Ectodermal cell (in vitro differentiated cells): ENCODE results near the gene ZP2.
A peak's percentile ranks its signal among the peaks of the same experiment; 100 is the strongest.
"Not testable (repeated sequence)": the region's sequence is repeated elsewhere in the genome, so short reads cannot be mapped to it uniquely, and the experiment has no call there.

Experiments used
- H3K27ac ChIP-seq: 2 replicates; pipeline ENCODE4 v1.7.0; 2013; ENCODE audit warnings: mild to moderate bottlenecking, low read depth, low read length; ENCODE audit not compliant: insufficient read depth, poor library complexity, severe bottlenecking
- H3K27me3 ChIP-seq: 2 replicates; pipeline ENCODE4 v1.7.0; 2013; ENCODE audit warnings: mild to moderate bottlenecking, low read length; ENCODE audit not compliant: insufficient read depth, control insufficient read depth, poor library complexity, severe bottlenecking
- H3K36me3 ChIP-seq: one replicate; pipeline ENCODE4 v1.7.0; 2013; ENCODE audit warnings: low read length; ENCODE audit not compliant: control insufficient read depth, insufficient read depth
- H3K4me1 ChIP-seq: one replicate; pipeline ENCODE4 v1.7.0; 2013; ENCODE audit warnings: low read length; ENCODE audit not compliant: control insufficient read depth, insufficient read depth
- H3K4me3 ChIP-seq: 2 replicates; pipeline ENCODE4 v1.7.0; 2013; ENCODE audit warnings: low read depth, low read length, control low read depth; ENCODE audit not compliant: insufficient read depth
- H3K9me3 ChIP-seq: 2 replicates; pipeline ENCODE4 v1.7.0; 2013; ENCODE audit warnings: mild to moderate bottlenecking, low read length, moderate library complexity; ENCODE audit not compliant: control insufficient read depth
- WGBS, 2 experiments: methylation state at CpG; one replicate each; pipeline ENCODE4 v1.1.7; 2013; ENCODE audit warnings: missing lambda C conversion rate in 2 of 2; 5-methylcytosine and 5-hydroxymethylcytosine counted together

The ZP2 gene

DNA sequence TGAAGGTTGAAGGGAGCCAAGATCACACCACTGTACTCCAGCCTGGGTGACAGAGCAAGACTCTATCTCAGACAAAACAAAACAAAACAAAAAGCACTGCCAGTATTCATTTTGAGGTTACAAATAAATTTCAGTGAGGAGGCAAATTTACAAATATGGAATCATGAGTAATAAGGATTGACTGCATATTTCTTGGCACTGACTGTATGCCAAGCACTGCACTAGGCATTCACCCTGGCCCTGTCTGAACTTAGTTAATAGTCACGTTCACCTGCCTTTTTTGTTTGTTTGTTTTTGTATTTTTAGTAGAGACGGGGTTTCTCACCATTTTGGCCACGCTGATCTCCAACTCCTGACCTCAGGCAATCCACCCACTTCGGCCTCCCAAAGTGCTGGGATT, 47.8 kb downstream of the ZP2 start:
- H3K4me1 ChIP-seq = no peaks in the 10 kb centered on the region
- no peak overlapping the region for H3K4me3 ChIP-seq
- H3K36me3 ChIP-seq = peaks cover 3% of the 10 kb centered on the region
- H3K27ac ChIP-seq = no peak overlapping the region
- no peaks in the 10 kb centered on the region for H3K27me3 ChIP-seq
- H3K9me3 ChIP-seq = no peaks in the 10 kb centered on the region
- WGBS, 2 experiments = 92 to 93% methylated on average over 4 of the region's 4 CpGs

DNA sequence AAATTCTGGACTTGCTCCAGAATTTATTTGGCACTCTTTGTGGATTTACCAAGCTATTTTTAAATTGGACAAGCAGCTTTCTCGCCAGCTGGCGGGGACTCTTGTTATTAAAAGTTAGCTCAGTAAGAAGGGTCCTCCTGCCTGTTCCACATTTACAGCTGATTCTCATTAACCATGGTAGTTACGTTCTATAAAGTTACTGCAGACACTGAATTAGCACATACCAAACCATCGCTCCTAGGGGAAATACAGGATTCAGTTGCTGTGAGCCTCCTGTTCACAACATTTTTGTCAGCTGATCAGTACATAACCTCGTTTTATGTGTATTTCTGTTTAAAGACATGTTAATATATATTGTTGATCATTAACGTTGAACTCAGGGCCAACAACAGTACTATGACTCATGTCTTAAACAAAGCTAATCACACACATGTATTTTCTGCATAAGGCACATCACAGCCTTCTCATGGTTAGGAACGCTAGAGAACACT, 48.7 kb downstream of the ZP2 start:
- H3K36me3 ChIP-seq = peaks cover 3% of the 10 kb centered on the region
- H3K27ac ChIP-seq = no peak overlapping the region
- H3K9me3 ChIP-seq = no peaks in the 10 kb centered on the region
- H3K4me3 ChIP-seq = no peak overlapping the region
- peaks cover 2% of the 10 kb centered on the region for H3K4me1 ChIP-seq
- 94% methylated on average over 7 of the region's 7 CpGs for WGBS, 2 experiments
- H3K27me3 ChIP-seq = peaks cover 3% of the 10 kb centered on the region

DNA sequence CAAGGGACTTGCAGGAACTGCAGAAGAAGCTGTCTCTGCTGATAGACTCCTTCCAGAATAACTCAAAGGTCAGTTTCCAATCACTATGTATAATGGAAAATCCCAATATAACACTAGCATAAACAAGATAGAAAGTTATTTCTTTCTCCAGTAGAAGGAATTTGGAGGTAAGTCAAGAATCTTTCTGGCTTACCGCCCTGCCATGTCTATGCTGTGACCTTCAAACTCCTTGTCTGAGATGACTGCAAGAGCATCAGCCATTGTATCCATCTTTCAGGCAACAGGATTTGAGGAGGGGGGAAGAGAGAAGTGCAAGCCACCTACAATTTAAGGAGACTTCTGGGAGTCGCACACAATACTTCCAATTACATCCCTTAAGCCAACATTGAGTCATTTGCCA, 50.2 kb downstream of the ZP2 start:
- Histone ChIP-seq H3K27me3 (peaks cover 8% of the 10 kb centered on the region), H3K9me3 (no peaks in the 10 kb centered on the region), H3K4me1 (peaks cover 2% of the 10 kb centered on the region), H3K4me3 (no peak overlapping the region), H3K36me3 (peaks cover 3% of the 10 kb centered on the region), H3K27ac (no peak overlapping the region)
- 87 to 97% methylated on average over 2 of the region's 2 CpGs for WGBS, 2 experiments

DNA sequence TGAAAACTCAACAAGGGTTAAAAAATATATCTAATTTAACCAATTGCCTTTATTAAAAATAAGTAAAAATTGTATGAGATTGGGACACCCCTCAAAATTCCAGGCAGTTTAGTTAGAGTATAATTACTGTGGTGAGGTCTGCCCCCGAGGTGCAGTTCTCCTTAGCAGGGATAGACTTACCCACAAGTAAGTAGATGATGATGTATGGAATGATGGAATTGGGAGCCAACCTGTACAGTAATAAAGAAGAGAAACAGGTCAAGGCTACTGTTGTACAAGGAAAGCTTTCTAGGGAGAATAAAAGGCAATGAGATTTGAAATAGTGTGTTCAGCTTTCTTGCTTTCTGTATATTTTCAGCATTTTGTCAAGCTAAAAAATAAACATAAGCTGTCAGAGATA, 51.1 kb downstream of the ZP2 start:
- H3K9me3 ChIP-seq = no peaks in the 10 kb centered on the region
- 68 to 81% methylated on average over 1 of the region's 1 CpG for WGBS, 2 experiments
- peaks cover 3% of the 10 kb centered on the region for H3K36me3 ChIP-seq
- peaks cover 2% of the 10 kb centered on the region for H3K4me1 ChIP-seq
- H3K27ac ChIP-seq = no peak overlapping the region
- H3K27me3 ChIP-seq = peaks cover 8% of the 10 kb centered on the region
- no peak overlapping the region for H3K4me3 ChIP-seq

DNA sequence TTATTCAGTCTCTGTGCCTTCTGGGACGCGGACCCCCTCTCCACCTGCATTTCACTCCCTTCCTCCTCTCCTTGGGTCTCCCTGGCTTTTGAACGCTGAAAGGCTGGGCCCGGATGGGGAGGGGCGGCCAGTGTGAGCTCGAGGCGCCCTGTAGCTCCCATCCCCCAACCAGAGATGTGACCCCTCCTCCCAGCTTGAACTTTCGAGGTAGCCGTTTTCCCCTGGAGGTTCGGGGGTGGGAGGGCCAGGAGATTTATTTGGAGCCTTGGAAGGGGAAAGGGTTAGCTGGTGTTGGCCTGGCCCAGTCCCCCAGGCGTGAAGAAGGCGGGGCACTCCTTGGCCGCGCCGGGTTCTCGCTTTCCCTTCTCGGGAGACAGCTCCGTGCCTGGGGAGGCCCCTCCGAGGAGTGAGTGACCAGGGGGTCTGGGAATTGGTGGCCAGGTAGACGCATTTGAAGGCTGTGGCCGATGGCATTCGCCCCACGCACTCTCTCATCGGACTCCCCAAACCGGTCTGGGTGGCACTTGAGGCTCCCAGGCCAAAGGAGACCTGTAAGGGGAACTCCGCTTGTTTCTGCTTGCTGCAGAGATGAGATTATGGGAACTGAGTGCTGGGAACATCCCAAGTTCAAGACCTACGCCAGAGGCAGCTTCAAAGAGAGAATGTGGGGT, 52.0 kb downstream of the ZP2 start:
- Histone ChIP-seq H3K9me3 (no peaks in the 10 kb centered on the region), H3K27ac (no peak overlapping the region), H3K36me3 (peaks cover 3% of the 10 kb centered on the region), H3K27me3 (peaks cover 8% of the 10 kb centered on the region), H3K4me1 (peaks cover 2% of the 10 kb centered on the region), H3K4me3 (peak overlapping the region; percentile 71)
- WGBS, 2 experiments = 2 to 3% methylated on average over 27 of the region's 27 CpGs

DNA sequence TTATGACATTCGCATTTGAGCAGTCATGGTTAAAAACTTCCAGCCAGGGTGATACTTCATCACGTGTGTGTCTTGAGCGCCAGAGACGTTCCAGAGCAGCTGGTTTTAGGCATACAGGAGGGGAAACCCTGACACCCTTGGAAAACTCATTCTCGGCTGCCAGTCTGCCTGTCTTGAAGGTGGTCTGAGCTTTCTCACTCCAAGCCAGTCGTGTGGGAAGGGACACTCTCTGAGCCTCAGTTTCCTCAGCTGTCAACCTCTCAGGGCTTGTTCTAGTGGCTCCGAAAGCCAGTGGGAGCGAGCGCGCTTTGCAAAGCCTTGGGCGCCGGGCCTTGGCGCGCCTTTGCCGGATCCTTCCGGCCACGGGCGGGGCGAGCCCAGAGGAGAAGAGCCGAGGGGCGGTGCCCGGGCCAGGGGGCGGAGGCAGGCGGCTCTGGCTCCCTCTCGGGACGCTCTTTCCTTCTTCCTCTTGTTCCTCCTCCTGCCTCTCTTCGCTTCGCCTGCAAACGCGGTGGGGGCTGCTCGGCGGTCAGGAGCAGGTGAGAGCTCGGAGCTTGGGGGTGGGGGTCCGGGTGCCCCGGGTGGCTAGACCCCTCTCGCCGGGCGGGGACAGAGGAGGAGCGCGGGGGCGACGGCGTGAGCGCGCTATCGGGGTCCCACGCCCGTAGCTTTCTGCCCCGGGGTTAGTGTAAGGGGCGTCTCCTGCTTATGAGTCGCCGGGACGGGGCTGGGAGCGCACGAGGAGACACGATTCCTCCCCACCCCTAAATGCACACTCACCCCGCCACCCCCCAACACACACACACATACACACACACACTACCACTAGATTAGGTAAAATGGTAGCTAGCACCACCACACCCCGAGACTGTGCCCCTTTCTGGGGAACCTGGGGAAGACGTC, 52.9 kb downstream of the ZP2 start, which contains the start of gene LDAF1:
Gene LDAF1, plus strand, starts transcription at position 467 of the 903 bp plus-strand sequence. CDS start 2,509 bp downstream, outside the sequence.
- H3K27me3 ChIP-seq = peaks cover 8% of the 10 kb centered on the region
- H3K4me1 ChIP-seq = peaks cover 2% of the 10 kb centered on the region
- peaks cover 3% of the 10 kb centered on the region for H3K36me3 ChIP-seq
- WGBS, 2 experiments = 1 to 2% methylated on average over 59 of the region's 59 CpGs
- no peaks in the 10 kb centered on the region for H3K9me3 ChIP-seq
- H3K27ac ChIP-seq = no peak within 1 kb of the TSS
- peak within 1 kb of the TSS; percentile 71 for H3K4me3 ChIP-seq

DNA sequence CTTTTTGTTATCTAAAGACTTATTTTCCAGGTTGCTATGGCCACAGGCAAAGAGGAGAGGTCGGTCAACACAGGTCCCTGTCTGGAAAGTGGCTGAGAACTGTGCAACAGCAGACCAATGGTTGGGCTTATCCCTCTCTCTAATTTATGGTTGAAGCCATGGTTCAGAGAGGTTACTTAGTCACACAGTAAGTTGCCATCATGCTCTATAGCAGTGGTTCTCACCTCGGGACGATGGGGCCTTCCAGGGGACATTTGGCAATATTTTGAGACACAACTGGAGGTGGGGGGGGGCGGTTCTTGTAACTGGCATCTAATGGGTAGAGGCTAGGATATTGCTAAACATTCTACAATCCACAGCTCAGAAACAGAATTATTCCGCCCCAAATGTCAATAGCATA, 53.7 kb downstream of the ZP2 start:
- H3K4me1 ChIP-seq = peaks cover 2% of the 10 kb centered on the region
- H3K27me3 ChIP-seq = peaks cover 8% of the 10 kb centered on the region
- 87 to 89% methylated on average over 4 to 5 of the region's 5 CpGs for WGBS, 2 experiments
- no peak overlapping the region for H3K27ac ChIP-seq
- H3K4me3 ChIP-seq = no peak overlapping the region
- H3K9me3 ChIP-seq = no peaks in the 10 kb centered on the region
- H3K36me3 ChIP-seq = no peaks in the 10 kb centered on the region

DNA sequence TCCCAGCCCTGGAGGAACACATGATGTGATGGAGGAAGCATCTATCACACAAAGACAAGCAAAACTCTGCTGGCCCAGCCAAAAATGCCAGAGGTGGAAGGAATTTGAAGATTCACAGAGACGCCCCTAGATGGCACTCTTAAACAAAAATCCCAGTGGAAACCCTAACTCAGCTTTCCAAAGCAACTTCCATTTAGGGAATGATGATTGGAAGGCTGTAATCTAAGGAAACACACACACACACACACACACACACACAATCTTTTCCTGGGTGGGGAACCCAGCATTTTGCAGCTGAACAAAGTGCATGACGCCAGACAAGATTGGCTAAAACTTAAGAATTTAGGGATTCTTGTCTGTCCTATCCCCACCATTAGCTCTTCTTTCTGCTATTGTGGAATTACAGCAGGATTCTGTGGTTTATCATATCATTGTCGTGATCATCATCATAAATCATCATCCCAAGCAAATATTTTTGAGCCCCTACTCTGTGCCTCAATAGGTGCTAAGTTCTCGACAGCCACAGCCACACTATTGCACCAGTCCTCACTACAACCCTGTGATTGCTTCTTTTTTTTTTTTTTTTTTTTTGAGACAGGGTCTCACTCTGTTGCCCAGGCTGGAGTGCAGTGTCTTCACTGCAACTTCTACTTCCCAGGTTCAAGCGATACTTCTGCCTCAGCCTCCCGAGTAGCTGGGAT, 54.5 kb downstream of the ZP2 start:
- peaks cover 2% of the 10 kb centered on the region for H3K4me1 ChIP-seq
- H3K27ac ChIP-seq = no peak overlapping the region
- no peak overlapping the region for H3K4me3 ChIP-seq
- WGBS, 2 experiments = 61 to 64% methylated on average over 6 of the region's 6 CpGs
- no peaks in the 10 kb centered on the region for H3K9me3 ChIP-seq
- H3K36me3 ChIP-seq = no peaks in the 10 kb centered on the region
- H3K27me3 ChIP-seq = peaks cover 8% of the 10 kb centered on the region

DNA sequence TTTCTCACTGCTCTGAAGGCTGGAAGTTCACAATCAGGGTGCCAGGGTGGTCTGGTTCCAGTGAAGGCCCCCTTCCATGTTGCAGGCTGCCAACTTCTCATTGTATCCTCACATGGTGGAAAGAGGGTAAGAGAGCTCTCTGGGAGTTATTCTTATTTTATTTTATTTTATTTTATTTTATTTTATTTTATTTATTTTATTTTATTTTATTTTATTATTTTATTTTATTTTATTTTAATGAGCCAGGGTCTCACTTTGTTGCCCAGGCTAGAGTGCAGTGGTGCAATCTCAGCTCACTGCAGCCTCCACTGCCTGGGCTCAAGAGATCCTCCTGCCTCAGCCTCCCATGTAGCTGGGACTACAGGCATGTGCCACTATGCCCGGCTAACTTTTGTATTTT, 55.4 kb downstream of the ZP2 start:
- H3K4me3 ChIP-seq = not testable (repeated sequence)
- 88 to 92% methylated on average over 1 of the region's 1 CpG for WGBS, 2 experiments

More for the DNA sequence above, 55.4 kb downstream of the ZP2 start:
- not testable (repeated sequence) for H3K27ac ChIP-seq, H3K27me3 ChIP-seq, H3K9me3 ChIP-seq, H3K36me3 ChIP-seq, H3K4me1 ChIP-seq
